Activated naive CD8-positive, alpha-beta T cell (primary cell): ENCODE measurements around the gene ATXN7L1.
A peak's percentile ranks its signal among the peaks of the same experiment; 100 is the strongest.
"Not testable (repeated sequence)": the region's sequence is repeated elsewhere in the genome, so short reads cannot be mapped to it uniquely, and the experiment has no call there.

ENCODE experiments used
- H3K27ac Mint-ChIP-seq: one replicate; pipeline ENCODE4 v1.8.0; 2021; ENCODE audit warnings: mixed read lengths
- H3K27me3 Mint-ChIP-seq: one replicate; pipeline ENCODE4 v1.8.0; 2021; ENCODE audit warnings: mixed read lengths
- H3K36me3 Mint-ChIP-seq: one replicate; pipeline ENCODE4 v1.8.0; 2021; ENCODE audit warnings: mixed read lengths
- H3K4me1 Mint-ChIP-seq: one replicate; pipeline ENCODE4 v1.8.0; 2021; ENCODE audit warnings: low read depth, mixed read lengths
- H3K4me3 Mint-ChIP-seq: one replicate; pipeline ENCODE4 v1.8.0; 2021; ENCODE audit warnings: mild to moderate bottlenecking, mixed read lengths
- H3K9me3 Mint-ChIP-seq: one replicate; pipeline ENCODE4 v1.8.0; 2021; ENCODE audit warnings: low read depth, mixed read lengths

Gene ATXN7L1

DNA sequence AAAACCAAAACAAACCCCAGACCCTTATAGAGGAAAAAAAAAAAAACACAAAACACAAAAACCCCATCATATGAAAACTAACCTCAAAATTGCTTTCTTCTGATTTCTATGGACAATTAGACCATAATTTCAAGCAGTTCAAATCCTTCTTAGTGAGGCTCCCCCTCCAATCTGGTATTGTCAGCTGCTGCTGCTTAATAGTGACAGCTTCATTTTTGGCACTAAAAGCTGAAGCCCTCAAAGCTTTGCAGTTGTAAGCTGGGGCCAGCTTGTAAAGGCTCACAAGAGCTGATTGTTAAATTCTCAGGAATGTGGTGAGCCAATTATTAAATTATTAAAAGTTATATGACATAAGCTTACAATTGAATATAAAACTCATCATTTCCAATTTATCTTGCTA lies 21.9 kb downstream of the ATXN7L1 start:
- no peak overlapping the region for H3K27ac Mint-ChIP-seq
- H3K4me3 Mint-ChIP-seq: no peak overlapping the region
- H3K36me3 Mint-ChIP-seq: peaks cover 5% of the 10 kb centered on the region
- H3K4me1 Mint-ChIP-seq: peaks cover 69% of the 10 kb centered on the region
- H3K27me3 Mint-ChIP-seq: no peaks in the 10 kb centered on the region
- H3K9me3 Mint-ChIP-seq: no peaks in the 10 kb centered on the region

DNA sequence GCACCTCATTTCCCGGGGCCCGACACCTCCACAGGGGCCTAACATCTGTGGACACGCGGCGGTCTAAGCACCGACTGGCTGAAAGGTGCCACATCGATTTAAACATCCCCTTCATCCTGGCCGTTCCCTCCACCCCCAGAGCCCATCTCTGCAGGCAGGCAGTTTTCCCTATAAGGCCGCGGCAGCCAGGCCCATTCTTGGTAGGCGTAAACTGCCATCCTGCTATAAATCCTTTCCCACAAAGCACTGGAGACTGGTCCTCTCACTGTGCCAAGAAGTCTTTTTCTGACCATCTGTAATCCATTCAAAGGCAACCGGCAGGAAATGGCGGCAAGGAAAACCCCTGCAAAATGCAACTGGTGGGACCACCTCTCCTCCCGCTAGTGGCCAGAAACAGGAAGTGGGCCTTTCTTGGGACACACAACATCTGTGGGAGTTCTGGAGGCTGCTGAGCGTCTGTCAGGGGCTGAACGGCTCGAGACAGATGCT lies 22.4 kb downstream of the ATXN7L1 start:
- Mint-ChIP-seq H3K4me1 (peaks cover 73% of the 10 kb centered on the region), H3K9me3 (no peaks in the 10 kb centered on the region), H3K36me3 (peaks cover 5% of the 10 kb centered on the region), H3K27ac (no peak overlapping the region), H3K4me3 (no peak overlapping the region), H3K27me3 (no peaks in the 10 kb centered on the region)

DNA sequence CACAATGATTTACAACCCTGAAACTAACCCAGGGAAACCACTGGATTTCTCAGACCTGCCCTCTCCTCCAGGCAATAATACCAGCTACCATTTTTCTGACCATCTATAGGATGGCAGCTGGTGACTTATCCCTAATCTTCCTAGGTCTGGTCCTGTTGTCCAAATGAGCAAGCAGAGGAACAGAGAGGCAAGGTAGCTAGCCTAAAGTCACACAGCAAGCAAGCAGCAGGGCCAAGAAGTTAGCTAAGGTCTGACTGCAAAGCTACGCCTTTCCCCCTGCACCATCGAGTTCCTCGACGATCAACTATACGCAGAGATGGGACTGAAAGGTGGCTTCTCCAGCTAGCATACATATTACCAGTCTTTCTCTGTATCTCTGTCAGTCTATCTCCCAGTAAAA lies 25.3 kb downstream of the ATXN7L1 start:
- H3K4me1 Mint-ChIP-seq: peaks cover 71% of the 10 kb centered on the region
- H3K9me3 Mint-ChIP-seq: peaks cover 10% of the 10 kb centered on the region
- H3K27me3 Mint-ChIP-seq: no peaks in the 10 kb centered on the region
- peak overlapping the region; percentile 65 for H3K27ac Mint-ChIP-seq
- H3K36me3 Mint-ChIP-seq: peaks cover 14% of the 10 kb centered on the region
- H3K4me3 Mint-ChIP-seq: no peak overlapping the region

DNA sequence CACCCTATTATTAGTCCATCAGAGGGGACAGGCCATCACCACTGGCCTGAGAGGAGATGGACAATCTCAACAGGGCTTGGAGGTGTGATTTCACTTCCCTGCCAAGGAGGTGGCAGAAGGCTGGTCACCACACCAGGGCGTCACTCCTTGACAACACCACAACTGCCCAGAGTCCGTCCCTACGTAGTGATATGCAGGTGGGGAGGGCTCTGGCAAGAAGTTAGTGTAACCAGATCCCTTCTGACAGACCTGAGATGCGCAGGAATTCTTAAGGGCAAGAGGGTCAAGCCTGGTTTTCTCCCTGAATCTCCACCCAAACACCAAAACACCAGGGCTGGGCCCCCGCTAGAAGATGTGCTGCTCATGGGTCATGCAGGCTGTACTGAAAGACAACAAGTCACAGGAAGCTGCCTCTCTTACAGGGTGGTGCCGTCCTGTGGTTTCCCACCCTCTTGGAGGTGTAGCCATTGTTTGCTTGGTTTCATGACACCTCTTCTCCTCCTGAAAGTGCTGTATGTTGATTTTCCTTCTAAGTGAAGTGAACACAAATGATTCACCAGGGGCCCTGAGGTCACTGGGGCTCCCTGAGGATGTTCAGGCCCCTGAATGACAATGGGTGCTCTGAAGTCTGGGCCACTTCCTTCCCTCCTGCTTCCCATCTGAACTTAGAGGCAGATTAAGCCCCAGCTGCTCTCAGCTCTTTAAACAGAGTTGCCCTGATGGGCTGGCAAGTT lies 27.1 kb downstream of the ATXN7L1 start:
- peaks cover 18% of the 10 kb centered on the region for H3K36me3 Mint-ChIP-seq
- H3K4me1 Mint-ChIP-seq: peaks cover 64% of the 10 kb centered on the region
- H3K4me3 Mint-ChIP-seq: peak overlapping the region; percentile 78
- H3K27ac Mint-ChIP-seq: peak overlapping the region; percentile 89
- peaks cover 10% of the 10 kb centered on the region for H3K9me3 Mint-ChIP-seq
- no peaks in the 10 kb centered on the region for H3K27me3 Mint-ChIP-seq

DNA sequence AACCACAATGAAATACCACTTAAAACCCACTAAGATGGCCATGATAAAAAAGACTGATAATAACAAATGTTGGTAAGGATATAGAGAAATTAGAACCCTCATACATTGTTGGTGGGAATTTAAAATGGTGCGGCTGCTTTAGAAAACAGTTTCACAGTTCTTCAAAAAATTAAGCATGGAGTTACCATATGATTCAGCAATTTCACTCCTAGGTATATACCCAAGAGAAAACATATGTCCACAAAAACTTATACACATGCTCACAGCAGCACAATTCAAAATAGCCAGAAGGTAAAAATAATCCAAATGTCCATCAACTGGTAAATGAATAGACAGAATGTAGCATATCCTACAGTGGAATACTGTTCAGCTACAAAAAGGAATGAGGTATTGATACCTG lies 30.0 kb downstream of the ATXN7L1 start:
- Mint-ChIP-seq H3K27me3 (no peaks in the 10 kb centered on the region), H3K27ac (no peak overlapping the region), H3K4me1 (peaks cover 47% of the 10 kb centered on the region), H3K36me3 (peaks cover 16% of the 10 kb centered on the region), H3K9me3 (peaks cover 10% of the 10 kb centered on the region), H3K4me3 (no peak overlapping the region)

DNA sequence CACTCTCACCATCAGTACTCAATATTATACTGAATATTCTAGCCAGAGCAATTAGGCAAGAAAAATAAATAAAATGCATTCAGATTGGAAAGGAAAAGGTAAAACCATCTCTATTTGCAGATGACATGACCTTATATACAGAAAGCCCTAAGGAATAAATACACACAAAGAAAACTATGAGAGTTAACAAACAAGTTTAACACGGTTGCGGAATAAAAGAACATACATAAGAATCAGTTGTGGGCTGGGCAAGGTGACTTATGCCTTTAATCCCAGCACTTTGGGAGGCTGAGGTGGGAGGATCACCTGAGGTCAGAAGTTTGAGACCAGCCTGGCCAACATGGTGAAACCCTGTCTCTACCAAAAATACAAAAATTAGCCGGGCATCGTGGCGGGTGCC lies 31.7 kb downstream of the ATXN7L1 start:
- H3K27ac Mint-ChIP-seq, H3K4me3 Mint-ChIP-seq, H3K27me3 Mint-ChIP-seq, H3K9me3 Mint-ChIP-seq: not testable (repeated sequence)
- H3K4me1 Mint-ChIP-seq: peaks cover 30% of the 10 kb centered on the region
- H3K36me3 Mint-ChIP-seq: peaks cover 18% of the 10 kb centered on the region

DNA sequence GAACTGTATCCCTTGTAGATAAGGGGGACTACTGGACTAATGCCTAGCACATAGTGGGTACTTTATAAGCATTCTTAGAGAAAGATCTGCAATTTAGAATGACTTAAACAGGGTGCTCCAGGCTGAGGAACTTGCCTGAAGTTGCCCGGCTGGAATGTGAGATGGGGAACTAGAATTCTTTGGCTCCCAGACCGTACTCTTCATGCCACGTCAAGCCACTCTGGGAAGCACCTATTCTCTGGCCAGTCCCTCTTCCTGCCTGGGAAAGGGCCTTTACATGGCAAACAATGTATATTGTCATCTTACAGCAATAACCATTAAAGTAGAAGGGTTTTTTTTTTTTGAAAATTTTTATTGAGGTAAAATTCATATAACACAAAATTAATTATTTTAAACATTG lies 34.5 kb downstream of the ATXN7L1 start:
- Mint-ChIP-seq H3K36me3 (peaks cover 20% of the 10 kb centered on the region), H3K9me3 (peaks cover 5% of the 10 kb centered on the region), H3K27ac (no peak overlapping the region), H3K27me3 (no peaks in the 10 kb centered on the region), H3K4me1 (peaks cover 5% of the 10 kb centered on the region), H3K4me3 (no peak overlapping the region)

DNA sequence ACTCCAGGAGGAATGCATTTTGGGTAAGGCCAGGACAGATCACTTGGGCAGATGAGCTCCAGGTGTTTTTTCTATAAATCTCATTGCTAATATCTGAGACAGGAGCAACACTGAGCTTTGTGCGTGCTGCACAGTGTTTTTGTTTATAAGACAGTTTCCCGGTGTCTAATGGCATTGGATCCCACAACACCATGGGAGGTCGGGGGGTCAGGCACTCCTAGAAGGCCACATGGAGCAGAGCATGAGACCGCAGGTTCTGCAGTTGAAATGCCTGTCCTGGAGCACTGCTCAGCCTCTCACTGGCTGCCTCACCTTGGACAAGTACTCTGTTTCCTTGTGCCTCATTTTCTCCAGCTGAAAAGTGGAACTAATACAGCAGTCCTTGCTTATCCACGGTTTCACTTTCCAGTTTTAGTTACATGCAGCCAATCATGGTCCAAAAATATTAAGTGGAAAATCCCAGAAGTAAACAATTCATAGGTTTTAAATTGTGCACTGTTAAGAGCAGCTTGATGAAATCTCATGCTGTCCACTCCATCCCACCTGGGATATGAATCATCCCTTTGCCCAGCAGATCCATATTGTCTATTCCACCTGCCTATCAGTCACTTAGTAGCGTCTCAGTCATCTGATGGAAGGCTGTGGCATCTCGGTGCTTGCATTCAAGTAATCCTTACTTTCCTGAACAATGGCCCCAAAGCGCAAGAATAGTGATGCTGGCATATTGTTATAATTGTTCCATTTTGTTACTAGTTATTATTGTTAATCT lies 35.2 kb downstream of the ATXN7L1 start:
- Mint-ChIP-seq H3K4me3 (no peak overlapping the region), H3K9me3 (no peaks in the 10 kb centered on the region), H3K4me1 (peaks cover 1% of the 10 kb centered on the region), H3K27ac (no peak overlapping the region), H3K27me3 (no peaks in the 10 kb centered on the region), H3K36me3 (peaks cover 18% of the 10 kb centered on the region)

DNA sequence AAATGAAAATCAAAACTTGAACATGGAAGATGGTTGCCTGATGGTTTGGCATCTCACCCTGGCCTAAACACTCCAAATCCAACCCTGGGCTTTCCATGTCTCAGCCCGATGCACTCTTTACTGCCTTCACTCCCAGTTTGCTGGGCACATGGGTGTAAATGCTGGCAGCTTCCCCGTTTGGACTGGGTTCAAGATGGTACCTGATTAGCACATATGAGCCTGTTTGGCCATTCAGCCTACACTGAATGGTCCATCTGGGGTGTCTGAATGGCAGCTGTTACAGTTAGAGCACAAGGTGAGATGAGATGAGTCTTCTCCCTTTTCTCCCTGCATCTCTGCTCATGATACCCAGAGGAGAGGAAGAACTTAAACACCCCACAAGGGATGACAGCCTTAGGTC lies 37.1 kb downstream of the ATXN7L1 start:
- Mint-ChIP-seq H3K9me3 (no peaks in the 10 kb centered on the region), H3K27me3 (no peaks in the 10 kb centered on the region), H3K27ac (no peak overlapping the region), H3K4me1 (peaks cover 1% of the 10 kb centered on the region), H3K36me3 (peaks cover 20% of the 10 kb centered on the region), H3K4me3 (no peak overlapping the region)

DNA sequence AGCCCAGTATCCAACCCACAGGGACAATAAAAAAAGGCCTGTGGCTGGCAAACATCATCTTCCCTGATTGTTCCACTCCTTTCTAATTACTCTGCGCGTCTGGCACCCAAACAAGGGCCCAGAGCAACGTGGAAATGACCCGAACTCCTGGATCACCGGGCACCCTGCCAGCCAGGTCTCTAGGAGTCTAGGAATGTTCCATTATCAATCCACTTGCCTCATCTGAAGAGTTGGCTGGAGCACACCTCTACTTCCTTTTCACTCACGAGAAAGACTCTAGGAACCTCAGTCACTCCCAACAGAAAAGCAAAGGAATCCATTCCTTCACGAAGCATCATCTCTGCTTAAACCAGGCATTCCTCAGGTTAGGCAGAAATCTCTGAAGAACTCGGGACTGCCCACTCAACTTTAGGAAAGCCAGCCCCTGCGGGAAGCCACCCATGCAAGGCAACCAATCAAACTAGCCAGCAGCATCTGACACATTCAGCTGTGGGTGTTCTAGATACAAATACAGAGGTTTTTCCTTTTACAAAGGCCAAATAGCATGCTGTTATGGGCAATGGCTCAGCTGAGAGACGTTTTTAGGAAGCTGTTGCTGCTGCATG lies 37.7 kb downstream of the ATXN7L1 start:
- H3K9me3 Mint-ChIP-seq: no peaks in the 10 kb centered on the region
- peaks cover 1% of the 10 kb centered on the region for H3K4me1 Mint-ChIP-seq
- no peaks in the 10 kb centered on the region for H3K27me3 Mint-ChIP-seq
- H3K36me3 Mint-ChIP-seq: peaks cover 17% of the 10 kb centered on the region
- H3K27ac Mint-ChIP-seq: no peak overlapping the region
- no peak overlapping the region for H3K4me3 Mint-ChIP-seq

DNA sequence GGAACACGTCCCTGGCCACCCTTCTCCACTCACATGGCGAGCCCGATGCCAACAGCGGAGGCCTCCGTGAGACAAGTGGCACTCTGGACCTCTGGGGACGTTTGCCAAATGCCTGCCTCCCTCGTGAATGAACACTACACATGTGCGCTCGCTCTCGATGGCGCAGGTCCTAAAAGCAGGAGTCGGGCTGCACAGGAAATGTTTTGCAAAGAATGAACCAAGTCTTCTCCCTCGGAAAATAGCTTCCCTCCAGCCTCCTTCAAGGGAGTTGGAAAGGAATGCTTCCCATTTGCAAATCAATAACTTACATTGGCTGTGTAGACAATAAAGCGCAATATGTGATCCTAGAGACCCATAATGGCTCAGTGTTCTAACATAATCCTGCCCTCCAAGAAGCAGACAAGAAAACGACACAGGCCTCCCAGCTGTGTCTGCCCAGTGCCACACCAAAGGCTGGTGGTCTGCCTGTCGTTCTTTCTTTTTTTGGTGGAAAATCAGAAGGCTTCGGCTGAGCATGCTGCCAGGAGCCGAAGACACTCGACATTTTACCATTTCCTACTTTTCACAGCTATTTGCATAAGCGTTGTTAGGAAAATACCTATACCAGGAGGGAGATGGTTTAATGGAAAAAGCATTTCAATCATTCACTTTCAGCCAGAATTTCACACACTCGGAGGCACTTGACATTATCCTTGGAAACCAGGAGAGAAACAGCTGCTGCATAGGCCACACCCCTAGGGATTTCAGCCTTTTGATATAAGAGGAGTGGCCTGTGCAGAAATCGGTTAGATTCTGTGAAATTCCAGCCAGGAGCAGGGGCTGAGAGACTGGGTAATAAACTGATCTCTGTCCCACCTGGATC lies 38.4 kb downstream of the ATXN7L1 start:
- H3K27ac Mint-ChIP-seq: no peak overlapping the region
- no peaks in the 10 kb centered on the region for H3K9me3 Mint-ChIP-seq
- no peak overlapping the region for H3K4me3 Mint-ChIP-seq
- peaks cover 1% of the 10 kb centered on the region for H3K4me1 Mint-ChIP-seq
- no peaks in the 10 kb centered on the region for H3K27me3 Mint-ChIP-seq
- H3K36me3 Mint-ChIP-seq: peaks cover 17% of the 10 kb centered on the region

DNA sequence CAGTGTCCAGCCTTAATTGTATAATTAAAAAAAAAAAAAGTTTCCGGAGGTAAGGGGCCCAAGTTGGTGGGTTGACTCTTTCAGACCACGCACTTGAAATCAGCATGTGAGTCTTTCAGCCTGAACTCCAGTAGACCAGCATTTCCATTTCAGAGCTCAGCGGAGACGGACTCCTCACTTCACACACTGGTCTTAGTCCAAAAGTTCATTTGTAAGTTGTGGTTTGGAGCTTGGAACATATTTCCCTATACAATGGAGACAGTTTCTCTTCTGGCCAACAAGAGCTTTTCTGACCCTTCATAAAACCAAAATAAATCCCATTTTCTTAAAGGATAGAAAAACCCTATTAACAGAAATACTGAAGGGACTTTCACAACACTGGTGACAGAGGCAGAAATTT lies 41.0 kb downstream of the ATXN7L1 start:
- no peaks in the 10 kb centered on the region for H3K9me3 Mint-ChIP-seq

DNA sequence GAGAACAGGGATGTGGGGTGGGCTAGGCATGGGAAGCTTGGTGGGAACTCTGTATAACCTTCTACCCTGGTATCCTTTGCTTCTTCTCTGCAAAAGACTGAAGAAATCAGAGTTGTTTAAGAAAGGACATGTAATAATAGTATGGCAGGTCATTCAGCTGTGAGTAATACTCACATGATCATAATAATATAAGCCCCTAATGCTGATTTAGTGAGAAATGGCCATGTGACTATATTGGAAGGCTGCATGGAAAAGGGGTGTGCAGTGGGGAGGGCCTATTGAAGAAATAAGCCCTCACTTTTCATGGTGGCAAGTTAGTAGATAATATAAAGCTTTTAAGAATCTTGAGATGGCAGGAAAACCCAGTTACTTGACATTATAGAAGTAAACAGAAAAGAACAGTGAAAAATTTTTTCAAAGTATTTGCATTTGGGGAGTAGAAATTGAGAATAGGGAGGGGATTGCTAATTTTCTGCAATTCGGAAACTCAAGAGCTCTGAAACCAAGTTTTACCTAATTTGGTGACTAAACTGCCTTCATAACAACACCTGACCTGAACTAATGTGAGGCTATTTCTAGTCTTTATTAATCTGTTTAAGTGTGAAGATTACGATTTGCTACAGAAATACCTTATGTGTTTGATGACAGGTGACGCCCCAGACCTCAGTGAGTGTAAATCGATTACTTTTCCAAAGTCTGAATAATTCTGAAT lies 44.4 kb downstream of the ATXN7L1 start:
- H3K4me1 Mint-ChIP-seq: peaks cover 7% of the 10 kb centered on the region
- H3K4me3 Mint-ChIP-seq: no peak overlapping the region
- H3K9me3 Mint-ChIP-seq: no peaks in the 10 kb centered on the region
- peaks cover 10% of the 10 kb centered on the region for H3K36me3 Mint-ChIP-seq
- no peaks in the 10 kb centered on the region for H3K27me3 Mint-ChIP-seq
- H3K27ac Mint-ChIP-seq: no peak overlapping the region

More for the DNA sequence above, 41.0 kb downstream of the ATXN7L1 start:
- Mint-ChIP-seq H3K27me3 (no peaks in the 10 kb centered on the region), H3K36me3 (peaks cover 17% of the 10 kb centered on the region), H3K4me3 (no peak overlapping the region), H3K27ac (no peak overlapping the region), H3K4me1 (peaks cover 6% of the 10 kb centered on the region)

DNA sequence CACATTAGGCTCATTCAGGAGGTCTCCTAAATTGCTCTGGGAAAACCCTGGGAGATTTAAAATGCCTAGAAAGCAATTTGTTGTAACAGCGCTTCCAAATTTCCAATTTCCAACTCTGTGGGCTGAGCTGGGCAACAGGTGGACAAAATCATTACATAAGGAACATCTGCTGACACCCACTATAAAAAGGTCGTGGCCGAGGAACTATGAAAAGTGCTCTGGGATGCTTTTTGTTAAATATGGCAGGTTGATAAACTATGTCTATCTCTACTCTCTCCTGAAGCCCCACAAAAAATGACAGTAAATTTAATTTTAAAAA lies 45.1 kb downstream of the ATXN7L1 start:
- Mint-ChIP-seq H3K4me1 (peaks cover 7% of the 10 kb centered on the region), H3K9me3 (no peaks in the 10 kb centered on the region), H3K27ac (no peak overlapping the region), H3K36me3 (peaks cover 15% of the 10 kb centered on the region), H3K4me3 (no peak overlapping the region), H3K27me3 (no peaks in the 10 kb centered on the region)
